OCI-LY3 (cell line): ENCODE results near the gene MGME1.

Experiments used
- H2AFZ ChIP-seq: fragments of 200-600, 300-600 bp; shearing (Covaris generic); 2 replicates; pipeline ENCODE4 v1.6.0; 2014; ENCODE audit warnings: antibody characterized with exemption, low read depth, low read length
- H3K27ac ChIP-seq: fragments of 200-600, 300-600 bp; sonication (generic); 2 replicates; pipeline ENCODE4 v1.5.1; 2014; ENCODE audit warnings: mild to moderate bottlenecking, low read length, moderate library complexity, mixed read lengths
- H3K27me3 ChIP-seq: fragments of 200-600, 300-600 bp; sonication (generic); 2 replicates; pipeline ENCODE4 v1.6.1; 2014; ENCODE audit warnings: low read depth, low read length, mixed read lengths
- H3K36me3 ChIP-seq: fragments of 200-600, 300-600 bp; sonication (generic); replicated peaks from 2 replicates; pipeline ENCODE3; 2014; ENCODE audit warnings: low read depth, low read length, mixed read lengths
- H3K4me1 ChIP-seq: fragments of 300-600, 200-600 bp; sonication (generic); 2 replicates; pipeline ENCODE4 v1.6.1; 2014; ENCODE audit warnings: low read length, mixed read lengths
- H3K4me2 ChIP-seq: fragments of 200-600, 300-600 bp; sonication (generic); 2 replicates; pipeline ENCODE4 v1.6.1; 2014; ENCODE audit warnings: low read length, mixed read lengths
- H3K4me3 ChIP-seq: fragments of 300-600, 200-600 bp; sonication (generic); 2 replicates; pipeline ENCODE4 v1.5.1; 2014; ENCODE audit warnings: antibody characterized with exemption, mild to moderate bottlenecking, low read length, moderate library complexity
- H3K79me2 ChIP-seq: fragments of 300-600, 200-600 bp; shearing (Covaris generic); 2 replicates; pipeline ENCODE4 v1.6.1; 2014; ENCODE audit warnings: mild to moderate bottlenecking, low read length, mixed read lengths
- H3K9ac ChIP-seq: fragments of 300-600, 200-600 bp; shearing (Covaris generic); 2 replicates; pipeline ENCODE4 v1.6.0; 2014; ENCODE audit warnings: mild to moderate bottlenecking, low read length, moderate library complexity
- H3K9me3 ChIP-seq: fragments of 200-600, 300-600 bp; shearing (Covaris generic); 2 replicates; pipeline ENCODE4 v1.6.1; 2014; ENCODE audit warnings: low read length, mixed read lengths; ENCODE audit not compliant: insufficient read depth
- H4K20me1 ChIP-seq: fragments of 200-600, 300-600 bp; sonication (generic); 2 replicates; pipeline ENCODE4 v1.6.1; 2016; ENCODE audit warnings: low read length, mixed read lengths; ENCODE audit not compliant: insufficient read depth
- EZH2phosphoT487 ChIP-seq: fragments of 200-600 bp; shearing (Covaris generic); IDR thresholded peaks from 2 replicates; pipeline ENCODE4 v1.6.1; 2018; ENCODE audit warnings: antibody characterized with exemption, mixed run types, low read depth
- TF ChIP-seq, protein P1 (sequence below): fragments of 200-600, 300-600 bp; sonication (generic); IDR thresholded peaks from 2 replicates; pipeline ENCODE4 v1.5.1; 2014; ENCODE audit warnings: antibody characterized with exemption, low read length, low read depth

Gene MGME1

DNA sequence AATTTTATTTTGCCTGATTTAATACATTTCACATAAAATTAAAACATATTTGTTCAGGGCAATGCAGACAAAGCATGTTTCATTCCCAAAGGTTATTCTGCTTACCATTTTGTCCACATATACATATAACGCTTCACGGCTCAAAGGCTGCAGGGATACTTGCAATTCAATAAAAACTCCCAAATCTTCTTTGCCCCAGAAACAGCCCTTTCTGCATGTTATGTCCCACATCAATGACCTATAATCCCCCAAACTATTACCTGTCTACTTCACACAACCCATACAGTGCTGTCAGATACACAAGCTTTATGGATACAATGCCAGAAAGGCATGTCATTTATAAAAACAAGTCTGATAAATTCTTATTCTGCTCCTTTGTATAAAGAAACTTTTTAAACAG, 20.4 kb upstream of the MGME1 start:
- Histone ChIP-seq H3K27me3 (no peaks in the 10 kb centered on the region), H3K27ac (no peak overlapping the region), H3K4me2 (no peak overlapping the region), H3K4me3 (no peak overlapping the region), H3K36me3 (peaks cover 95% of the 10 kb centered on the region), H3K9ac (no peak overlapping the region), H3K9me3 (no peaks in the 10 kb centered on the region), H3K4me1 (peaks cover 7% of the 10 kb centered on the region), H3K79me2 (peaks cover 85% of the 10 kb centered on the region), H4K20me1 (peaks cover 95% of the 10 kb centered on the region), H2AFZ (no peak overlapping the region)
- no peak for TF ChIP-seq EZH2phosphoT487
- TF ChIP-seq, protein P1, sequence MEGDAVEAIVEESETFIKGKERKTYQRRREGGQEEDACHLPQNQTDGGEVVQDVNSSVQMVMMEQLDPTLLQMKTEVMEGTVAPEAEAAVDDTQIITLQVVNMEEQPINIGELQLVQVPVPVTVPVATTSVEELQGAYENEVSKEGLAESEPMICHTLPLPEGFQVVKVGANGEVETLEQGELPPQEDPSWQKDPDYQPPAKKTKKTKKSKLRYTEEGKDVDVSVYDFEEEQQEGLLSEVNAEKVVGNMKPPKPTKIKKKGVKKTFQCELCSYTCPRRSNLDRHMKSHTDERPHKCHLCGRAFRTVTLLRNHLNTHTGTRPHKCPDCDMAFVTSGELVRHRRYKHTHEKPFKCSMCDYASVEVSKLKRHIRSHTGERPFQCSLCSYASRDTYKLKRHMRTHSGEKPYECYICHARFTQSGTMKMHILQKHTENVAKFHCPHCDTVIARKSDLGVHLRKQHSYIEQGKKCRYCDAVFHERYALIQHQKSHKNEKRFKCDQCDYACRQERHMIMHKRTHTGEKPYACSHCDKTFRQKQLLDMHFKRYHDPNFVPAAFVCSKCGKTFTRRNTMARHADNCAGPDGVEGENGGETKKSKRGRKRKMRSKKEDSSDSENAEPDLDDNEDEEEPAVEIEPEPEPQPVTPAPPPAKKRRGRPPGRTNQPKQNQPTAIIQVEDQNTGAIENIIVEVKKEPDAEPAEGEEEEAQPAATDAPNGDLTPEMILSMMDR = no peak

GRCh38 chr20:17949899-17950298, 18.9 kb upstream of the MGME1 start:
- Histone ChIP-seq H3K79me2 (peaks cover 97% of the 10 kb centered on the region), H4K20me1 (peaks cover 97% of the 10 kb centered on the region), H3K36me3 (peaks cover 96% of the 10 kb centered on the region), H3K27ac (no peak overlapping the region), H3K4me3 (no peak overlapping the region), H3K27me3 (no peaks in the 10 kb centered on the region), H3K9ac (no peak overlapping the region), H3K4me1 (peaks cover 7% of the 10 kb centered on the region), H3K4me2 (no peak overlapping the region), H3K9me3 (no peaks in the 10 kb centered on the region), H2AFZ (no peak overlapping the region)
- TF ChIP-seq, protein P1 = no peak
- TF ChIP-seq EZH2phosphoT487 = no peak

DNA sequence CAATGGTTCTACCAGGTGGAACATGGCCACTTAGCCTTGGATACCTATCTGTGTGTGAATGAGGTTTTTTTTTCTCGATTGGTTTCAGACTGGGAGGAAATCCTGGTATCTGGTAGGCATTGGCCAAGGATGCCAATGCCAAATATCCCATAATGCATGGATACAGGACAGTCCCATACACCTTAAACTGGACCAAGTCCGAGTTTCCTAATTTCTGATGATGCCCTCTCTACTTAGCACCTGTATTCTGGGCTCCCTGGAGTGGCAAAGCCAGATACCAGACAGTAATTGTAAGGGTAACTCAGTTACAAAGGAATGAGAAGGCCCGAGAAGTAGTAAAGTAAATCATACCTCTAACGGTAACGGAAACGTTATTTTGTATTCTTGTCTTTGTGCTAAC, 18.1 kb upstream of the MGME1 start:
- H3K27ac ChIP-seq = no peak overlapping the region
- no peak overlapping the region for H3K4me2 ChIP-seq
- H3K9me3 ChIP-seq = no peaks in the 10 kb centered on the region
- no peak overlapping the region for H2AFZ ChIP-seq
- H3K9ac ChIP-seq = no peak overlapping the region
- peaks cover 7% of the 10 kb centered on the region for H3K4me1 ChIP-seq
- peaks cover 96% of the 10 kb centered on the region for H3K36me3 ChIP-seq
- H3K4me3 ChIP-seq = no peak overlapping the region
- peaks cover 99% of the 10 kb centered on the region for H3K79me2 ChIP-seq
- no peaks in the 10 kb centered on the region for H3K27me3 ChIP-seq
- peaks cover 97% of the 10 kb centered on the region for H4K20me1 ChIP-seq
- no peak for TF ChIP-seq EZH2phosphoT487
- TF ChIP-seq, protein P1 = no peak

- Histone ChIP-seq H3K4me2 (no peak overlapping the region), H3K79me2 (peaks cover 99% of the 10 kb centered on the region), H2AFZ (no peak overlapping the region), H3K27me3 (no peaks in the 10 kb centered on the region), H3K9ac (no peak overlapping the region), H3K27ac (no peak overlapping the region), H3K36me3 (peaks cover 96% of the 10 kb centered on the region), H4K20me1 (peaks cover 97% of the 10 kb centered on the region), H3K9me3 (no peaks in the 10 kb centered on the region), H3K4me1 (peaks cover 7% of the 10 kb centered on the region), H3K4me3 (no peak overlapping the region)
- TF ChIP-seq, protein P1 = no peak
- TF ChIP-seq EZH2phosphoT487 = no peak
These were observed 17.5 kb upstream of the MGME1 start for GRCh38 chr20:17951323-17951722.
